OCI-LY7 (cell line): ENCODE data around the gene ROBO1. TPM values are rescaled to one million over a fixed set of nuclear protein-coding genes. Genes with fewer than 3 reads are reported as not detected.

Experiments used
- BruUV-seq: library from RNA; stranded (reverse); fragments of 400-500 nt; replicated peaks from 2 replicates; lab custom pipeline; 2021; lab: Mats Ljungman, UMichigan
- CTCF ChIA-PET: fragments of 300-600 bp; sonication (Branson Sonifier 250); formaldehyde crosslinking; loops from one replicate; lab custom pipeline; 2022; ENCODE audit warnings: antibody characterized with exemption; ENCODE audit not compliant: unreplicated experiment; lab: Charles Lee
- POLR2A ChIA-PET: fragments of 300-600 bp; sonication (Branson Sonifier 250); formaldehyde crosslinking; loops from one replicate; lab custom pipeline; 2022; ENCODE audit warnings: antibody characterized with exemption; lab: Charles Lee
- DNase-seq: peaks from one replicate; pipeline ENCODE4 v3.0.0-alpha.2; 2015; ENCODE audit warnings: low spot score
- H2AFZ ChIP-seq: fragments of 200-600 bp; sonication (generic), shearing (Covaris generic); 2 replicates; pipeline ENCODE4 v1.6.1; 2014; ENCODE audit warnings: mild to moderate bottlenecking, antibody characterized with exemption, low read length, moderate library complexity
- H3K27ac ChIP-seq: fragments of 200-600 bp; sonication (generic); 2 replicates; pipeline ENCODE4 v1.5.1; 2014; ENCODE audit warnings: mixed run types, low read depth, mild to moderate bottlenecking, moderate library complexity, low read length, inconsistent platforms; ENCODE audit not compliant: poor library complexity, severe bottlenecking
- H3K36me3 ChIP-seq: fragments of 200-600 bp; sonication (generic); 2 replicates; pipeline ENCODE4 v1.6.1; 2014; ENCODE audit warnings: mild to moderate bottlenecking, antibody characterized with exemption, low read length, moderate library complexity, mixed read lengths; ENCODE audit not compliant: insufficient read depth
- H3K4me1 ChIP-seq: fragments of 200-600 bp; sonication (generic); 2 replicates; pipeline ENCODE4 v1.5.1; 2014; ENCODE audit warnings: mild to moderate bottlenecking, low read length; ENCODE audit not compliant: insufficient read depth, poor library complexity, severe bottlenecking
- H3K4me2 ChIP-seq: fragments of 200-600 bp; sonication (generic); 2 replicates; pipeline ENCODE4 v1.6.1; 2014; ENCODE audit warnings: mild to moderate bottlenecking, low read length
- H3K4me3 ChIP-seq: fragments of 200-600 bp; sonication (generic); 2 replicates; pipeline ENCODE4 v1.5.1; 2014; ENCODE audit warnings: mild to moderate bottlenecking, low read depth, low read length; ENCODE audit not compliant: poor library complexity, severe bottlenecking
- H3K79me2 ChIP-seq: fragments of 200-600 bp; sonication (generic); 2 replicates; pipeline ENCODE4 v1.6.1; 2016; ENCODE audit warnings: low read depth, mild to moderate bottlenecking, low read length, moderate library complexity, mixed read lengths; ENCODE audit not compliant: insufficient read depth
- H3K9me2 ChIP-seq: fragments of 200-600 bp; sonication (generic); 2 replicates; pipeline ENCODE4 v1.6.1; 2016; ENCODE audit warnings: mild to moderate bottlenecking, low read length, mixed read lengths; ENCODE audit not compliant: insufficient read depth
- H3K9me3 ChIP-seq: fragments of 200-600 bp; sonication (generic); 2 replicates; pipeline ENCODE4 v1.6.1; 2014; ENCODE audit warnings: mild to moderate bottlenecking, mixed run types, low read length, mixed read lengths
- H4K20me1 ChIP-seq: fragments of 200-600 bp; sonication (generic); 2 replicates; pipeline ENCODE4 v1.6.1; 2014; ENCODE audit warnings: mild to moderate bottlenecking, antibody characterized with exemption, low read length, moderate library complexity, mixed read lengths; ENCODE audit not compliant: insufficient read depth
- CTCF ChIP-seq: fragments of 200-600 bp; sonication (generic); conservative IDR thresholded peaks from 2 replicates; pipeline ENCODE4 v1.5.1; 2014; ENCODE audit warnings: mild to moderate bottlenecking, antibody characterized with exemption, low read length, moderate library complexity, mixed read lengths
- EZH2phosphoT487 ChIP-seq: fragments of 200-600 bp; sonication (generic); IDR thresholded peaks from 2 replicates; pipeline ENCODE4 v1.6.1; 2018; ENCODE audit warnings: low read depth, borderline replicate concordance, mild to moderate bottlenecking, mixed run types, antibody characterized with exemption, low read length, moderate library complexity, mixed read lengths
- intact Hi-C: fragments of 100-400 bp; cut with micrococcal nuclease; formaldehyde crosslinking; loops from one replicate; pipeline ENCODE4 v1.10.0; 2022; ENCODE audit not compliant: unreplicated experiment
- total RNA-seq, 2 experiments: library from RNA; depleted of rRNA in 1 of 2; stranded (reverse); fragments of >200 nt in 1 of 2; shearing (Covaris generic) in 1 of 2; gene quantifications; 2 replicates each; pipeline ENCODE4 v1.2.3, GENCODE V29; 2014 to 2022

Gene ROBO1
- total RNA-seq, 2 experiments from 2014 or later = not detected

- Histone ChIP-seq H3K4me2 (no peak overlapping the region), H3K79me2 (no peaks in the 10 kb centered on the region), H3K36me3 (no peaks in the 10 kb centered on the region), H3K4me3 (no peak overlapping the region), H3K27ac (no peak overlapping the region), H4K20me1 (no peaks in the 10 kb centered on the region), H2AFZ (no peak overlapping the region), H3K9me2 (no peaks in the 10 kb centered on the region), H3K4me1 (no peaks in the 10 kb centered on the region), H3K9me3 (no peaks in the 10 kb centered on the region)
- no peak for DNase-seq
- CTCF ChIA-PET = no interaction called here
- intact Hi-C loops = no loop called here
- TF ChIP-seq CTCF (no peak), EZH2phosphoT487 (no peak)
- no TSS peak for BruUV-seq
- POLR2A ChIA-PET = interaction anchor here (0.7 to 1.0 kb wide), 2 partner anchors 16 to 68 kb away, joined by 3 read pairs; no protein-coding TSS in a partner anchor
Measured at GRCh38 chr3:79184251-79184650, 583.5 kb downstream of the ROBO1 start.

GRCh38 chr3:79183496-79183895, 584.3 kb downstream of the ROBO1 start:
- intact Hi-C loops = no loop called here
- CTCF ChIA-PET = no interaction called here
- TF ChIP-seq CTCF (no peak), EZH2phosphoT487 (no peak)
- Histone ChIP-seq H3K4me2 (no peak overlapping the region), H3K36me3 (no peaks in the 10 kb centered on the region), H3K9me3 (no peaks in the 10 kb centered on the region), H3K4me3 (no peak overlapping the region), H3K27ac (no peak overlapping the region), H3K4me1 (no peaks in the 10 kb centered on the region), H4K20me1 (no peaks in the 10 kb centered on the region), H2AFZ (no peak overlapping the region), H3K9me2 (no peaks in the 10 kb centered on the region), H3K79me2 (no peaks in the 10 kb centered on the region)
- DNase-seq = no peak
- POLR2A ChIA-PET = interaction anchor here (1.0 kb wide), 1 partner anchor 16 kb away, joined by 3 read pairs; no protein-coding TSS in a partner anchor
- no TSS peak for BruUV-seq

GRCh38 chr3:79178471-79179180, 589.2 kb downstream of the ROBO1 start:
- no peaks in the 10 kb centered on the region for H3K4me1 ChIP-seq
- POLR2A ChIA-PET = no interaction called here
- no peaks in the 10 kb centered on the region for H3K9me3 ChIP-seq
- no peak overlapping the region for H2AFZ ChIP-seq
- H3K4me3 ChIP-seq = no peak overlapping the region
- H4K20me1 ChIP-seq = no peaks in the 10 kb centered on the region
- CTCF ChIA-PET = no interaction called here
- no peaks in the 10 kb centered on the region for H3K79me2 ChIP-seq
- DNase-seq = no peak
- H3K36me3 ChIP-seq = no peaks in the 10 kb centered on the region
- no TSS peak for BruUV-seq
- TF ChIP-seq CTCF = no peak
- TF ChIP-seq EZH2phosphoT487 = no peak
- H3K27ac ChIP-seq = no peak overlapping the region
- no peak overlapping the region for H3K4me2 ChIP-seq
- intact Hi-C loops = no loop called here
- no peaks in the 10 kb centered on the region for H3K9me2 ChIP-seq
